Large intestine (tissue), 3 donors: Measurements from ENCODE around the gene STK10. TPM values are rescaled to one million over a fixed set of nuclear protein-coding genes. Genes with fewer than 3 reads are reported as not detected.
A peak's percentile ranks its signal among the peaks of the same experiment; 100 is the strongest.

ENCODE experiments used
- DNase-seq, 2 donors: peaks; one replicate each; pipeline versions ENCODE4 v3.0.0 to v3.0.0-alpha.2; 2013
- H3K27ac ChIP-seq: one replicate; pipeline ENCODE4 v1.5.1; 2013; ENCODE audit warnings: low read length
- H3K27me3 ChIP-seq: 2 replicates; pipeline ENCODE4 v1.6.1; 2013; ENCODE audit warnings: low read length; ENCODE audit not compliant: control insufficient read depth, insufficient read depth
- H3K36me3 ChIP-seq: 2 replicates; pipeline ENCODE4 v1.6.1; 2013; ENCODE audit warnings: low read length; ENCODE audit not compliant: control insufficient read depth, insufficient read depth
- H3K4me1 ChIP-seq: one replicate; pipeline ENCODE4 v1.6.1; 2013; ENCODE audit warnings: low read length; ENCODE audit not compliant: control insufficient read depth, insufficient read depth
- H3K4me3 ChIP-seq: one replicate; pipeline ENCODE4 v1.5.1; 2013; ENCODE audit warnings: low read length
- H3K9me3 ChIP-seq: one replicate; pipeline ENCODE4 v1.6.1; 2013; ENCODE audit warnings: mild to moderate bottlenecking, low read depth, low read length, moderate library complexity; ENCODE audit not compliant: control insufficient read depth
- WGBS: methylation state at CpG from one replicate; pipeline ENCODE4 v1.1.5; 2013; ENCODE audit warnings: low lambda C conversion rate; ENCODE audit not compliant: insufficient coverage; 5-methylcytosine and 5-hydroxymethylcytosine counted together
- polyA plus RNA-seq: library from polyadenylated mRNA; unstranded; fragments of 120-200 nt; gene quantifications from one replicate; pipeline ENCODE4 v1.2.1, GENCODE V29; 2013

The STK10 gene
- polyA plus RNA-seq, 1 donor = 10.6 TPM

DNA sequence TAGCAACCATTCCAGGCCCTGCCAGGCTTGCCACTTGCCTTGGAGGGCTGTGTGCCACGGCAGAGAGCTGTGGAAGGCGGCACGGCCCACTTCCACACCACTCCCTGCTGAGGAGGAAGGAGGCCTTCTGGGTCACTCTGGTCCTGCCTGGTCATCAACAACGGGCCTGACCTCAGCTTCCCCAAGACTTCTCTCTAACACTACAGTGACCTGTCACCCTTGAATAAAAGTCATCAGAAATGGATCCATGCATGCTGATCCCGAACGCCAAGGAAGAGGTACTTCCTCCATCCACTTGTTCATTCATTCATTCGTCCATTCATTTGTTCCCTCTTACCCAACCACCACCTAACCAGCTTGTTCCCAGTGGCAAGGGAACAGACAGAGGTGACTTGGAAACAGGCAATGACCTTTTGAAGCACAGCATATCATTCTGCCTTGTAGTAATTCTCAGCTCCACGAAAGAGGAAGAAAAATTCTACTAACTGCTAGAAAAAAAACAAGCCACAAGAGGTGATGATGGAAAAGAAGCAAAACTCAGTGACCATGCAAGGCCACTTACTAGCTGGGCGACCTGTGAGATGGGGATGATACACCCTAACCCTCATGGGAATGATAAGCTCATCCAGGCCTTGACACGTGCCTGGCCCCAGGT lies 58.6 kb downstream of the STK10 start:
- no peak for DNase-seq
- Histone ChIP-seq H3K9me3 (no peaks in the 10 kb centered on the region), H3K27me3 (no peaks in the 10 kb centered on the region), H3K4me1 (no peaks in the 10 kb centered on the region), H3K4me3 (no peak overlapping the region), H3K36me3 (peaks cover 4% of the 10 kb centered on the region), H3K27ac (no peak overlapping the region)
- WGBS = 88% methylated on average over 1 of the region's 10 CpGs

DNA sequence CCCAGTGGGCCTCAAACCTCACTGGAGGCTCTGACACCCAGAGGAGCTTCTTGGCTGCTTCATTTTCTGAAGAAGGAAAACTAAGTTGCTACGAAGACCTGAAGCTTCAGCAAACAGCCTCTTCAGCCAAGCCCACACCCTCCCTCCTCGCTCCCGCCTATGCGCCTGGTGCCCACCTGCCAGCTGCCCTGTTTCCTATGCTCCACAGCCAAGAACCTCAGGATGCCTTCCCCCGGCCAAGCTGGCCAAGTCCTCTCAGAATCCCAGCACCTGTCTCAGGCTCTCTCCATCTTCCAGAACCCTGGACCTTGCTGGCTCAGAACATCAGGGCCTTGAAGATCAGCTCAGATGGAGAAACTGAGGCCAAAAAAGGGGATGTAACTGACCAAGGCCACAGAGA lies 60.4 kb downstream of the STK10 start:
- no peak overlapping the region for H3K27ac ChIP-seq
- no peaks in the 10 kb centered on the region for H3K9me3 ChIP-seq
- no CpG with 5 or more reads among the region's 5 CpGs for WGBS
- H3K36me3 ChIP-seq = peaks cover 2% of the 10 kb centered on the region
- no peaks in the 10 kb centered on the region for H3K4me1 ChIP-seq
- DNase-seq = no peak
- no peaks in the 10 kb centered on the region for H3K27me3 ChIP-seq
- H3K4me3 ChIP-seq = no peak overlapping the region

- Histone ChIP-seq H3K36me3 (peaks cover 2% of the 10 kb centered on the region), H3K27me3 (no peaks in the 10 kb centered on the region), H3K27ac (no peak overlapping the region), H3K4me3 (no peak overlapping the region), H3K4me1 (no peaks in the 10 kb centered on the region), H3K9me3 (no peaks in the 10 kb centered on the region)
- WGBS = no CpG with 5 or more reads among the region's 4 CpGs
- DNase-seq = peak in 1 of 2 donors; percentile 58
Observed at GRCh38 chr5:172123269-172123692, 64.7 kb downstream of the STK10 start.

- no peaks in the 10 kb centered on the region for H3K4me1 ChIP-seq
- no peak overlapping the region for H3K4me3 ChIP-seq
- no peaks in the 10 kb centered on the region for H3K9me3 ChIP-seq
- no peaks in the 10 kb centered on the region for H3K27me3 ChIP-seq
- no peak for DNase-seq
- H3K36me3 ChIP-seq = peaks cover 6% of the 10 kb centered on the region
- WGBS = no CpG with 5 or more reads among the region's 12 CpGs
- no peak overlapping the region for H3K27ac ChIP-seq
Observed at GRCh38 chr5:172119921-172120688, 67.9 kb downstream of the STK10 start.

DNA sequence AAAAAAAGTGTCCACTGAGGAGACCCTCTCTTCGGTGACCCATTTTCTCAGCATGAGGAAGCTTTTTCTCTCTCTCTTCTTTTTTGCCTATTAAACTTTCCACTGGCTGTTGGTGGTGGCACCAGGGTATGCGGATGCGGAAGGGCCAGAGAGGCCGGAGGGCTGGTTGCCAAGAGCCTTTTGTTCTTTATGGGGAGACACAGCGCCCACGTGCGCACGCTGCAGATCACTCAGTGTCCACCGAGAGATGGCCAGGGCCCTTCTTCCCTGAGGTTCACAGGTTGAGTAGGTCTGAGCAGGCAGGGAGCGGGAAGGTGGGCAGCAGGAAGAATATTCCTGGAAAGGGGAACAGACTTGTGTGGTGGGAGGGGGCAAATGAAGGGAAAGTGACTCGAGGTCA lies 69.1 kb downstream of the STK10 start:
- Histone ChIP-seq H3K4me3 (no peak overlapping the region), H3K9me3 (no peaks in the 10 kb centered on the region), H3K27ac (no peak overlapping the region), H3K36me3 (peaks cover 7% of the 10 kb centered on the region), H3K4me1 (no peaks in the 10 kb centered on the region), H3K27me3 (no peaks in the 10 kb centered on the region)
- WGBS = no CpG with 5 or more reads among the region's 11 CpGs
- DNase-seq = no peak

DNA sequence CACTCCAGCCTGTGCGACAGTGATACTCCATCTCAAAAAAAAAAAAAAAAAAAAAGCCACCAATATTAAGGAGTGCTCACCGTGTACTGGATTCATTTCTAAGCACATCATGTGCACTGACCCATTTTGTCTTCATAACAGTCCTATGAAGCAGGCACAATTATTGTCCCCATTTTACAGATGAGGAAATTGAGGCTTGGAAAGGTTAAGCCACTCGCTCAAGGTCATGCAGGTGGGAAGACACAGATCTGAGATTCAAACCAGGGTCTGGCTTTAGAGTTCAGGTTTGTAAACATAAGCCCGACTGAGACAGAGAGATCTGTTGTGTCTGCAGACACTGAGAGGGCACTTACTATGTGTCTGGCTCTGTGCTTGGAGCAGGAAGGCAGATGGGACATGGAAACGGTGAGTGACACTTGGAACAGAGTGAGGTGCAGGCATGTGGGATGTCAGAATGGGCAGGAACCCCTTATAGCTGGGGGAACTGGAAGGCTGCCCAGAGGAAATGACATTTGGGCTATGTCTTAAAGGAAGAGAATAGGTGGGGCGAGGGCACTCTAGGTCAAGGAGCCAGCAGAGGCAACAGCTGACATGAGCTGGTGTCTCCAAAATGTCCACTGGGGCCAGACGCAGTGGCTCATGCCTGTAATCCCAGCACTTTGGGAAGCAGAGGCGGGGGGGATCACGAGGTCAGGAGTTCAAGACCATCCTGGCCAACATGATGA lies 69.9 kb downstream of the STK10 start:
- WGBS = 100% methylated on average over 2 of the region's 9 CpGs
- Histone ChIP-seq H3K9me3 (no peaks in the 10 kb centered on the region), H3K27ac (no peak overlapping the region), H3K27me3 (no peaks in the 10 kb centered on the region), H3K4me1 (no peaks in the 10 kb centered on the region), H3K36me3 (peaks cover 7% of the 10 kb centered on the region), H3K4me3 (no peak overlapping the region)
- DNase-seq = no peak

DNA sequence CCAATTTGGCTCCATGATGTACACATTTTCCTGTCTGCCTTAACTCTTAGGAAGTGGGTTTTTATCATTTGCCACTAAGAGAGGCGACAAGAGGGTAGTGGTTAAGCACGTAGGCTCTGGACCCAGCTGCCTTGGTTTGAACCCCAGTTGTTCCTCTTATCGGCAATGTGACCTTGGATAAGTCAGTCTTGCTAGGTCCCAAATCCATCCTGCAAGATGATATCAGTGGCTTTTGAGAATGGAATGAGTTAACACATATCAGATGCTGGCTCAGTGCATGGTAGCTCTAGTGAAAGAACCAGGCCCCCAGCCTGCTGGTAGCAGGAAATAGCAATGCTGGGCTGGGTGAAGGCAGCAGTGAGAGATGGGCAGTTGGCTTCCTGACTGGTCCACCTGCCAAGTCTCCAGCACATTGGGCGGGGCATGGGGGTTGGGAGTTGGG lies 72.5 kb downstream of the STK10 start:
- Histone ChIP-seq H3K9me3 (no peaks in the 10 kb centered on the region), H3K36me3 (peaks cover 7% of the 10 kb centered on the region), H3K27me3 (no peaks in the 10 kb centered on the region), H3K4me1 (peaks cover 8% of the 10 kb centered on the region), H3K27ac (no peak overlapping the region), H3K4me3 (no peak overlapping the region)
- no CpG with 5 or more reads among the region's 4 CpGs for WGBS
- DNase-seq = no peak

GRCh38 chr5:172114875-172115422 lies 73.1 kb downstream of the STK10 start:
- Histone ChIP-seq H3K4me3 (no peak overlapping the region), H3K9me3 (no peaks in the 10 kb centered on the region), H3K27ac (no peak overlapping the region), H3K27me3 (no peaks in the 10 kb centered on the region), H3K36me3 (peaks cover 7% of the 10 kb centered on the region), H3K4me1 (peaks cover 12% of the 10 kb centered on the region)
- 90% methylated on average over 2 of the region's 16 CpGs for WGBS
- peak in 1 of 2 donors; percentile 24 for DNase-seq

DNA sequence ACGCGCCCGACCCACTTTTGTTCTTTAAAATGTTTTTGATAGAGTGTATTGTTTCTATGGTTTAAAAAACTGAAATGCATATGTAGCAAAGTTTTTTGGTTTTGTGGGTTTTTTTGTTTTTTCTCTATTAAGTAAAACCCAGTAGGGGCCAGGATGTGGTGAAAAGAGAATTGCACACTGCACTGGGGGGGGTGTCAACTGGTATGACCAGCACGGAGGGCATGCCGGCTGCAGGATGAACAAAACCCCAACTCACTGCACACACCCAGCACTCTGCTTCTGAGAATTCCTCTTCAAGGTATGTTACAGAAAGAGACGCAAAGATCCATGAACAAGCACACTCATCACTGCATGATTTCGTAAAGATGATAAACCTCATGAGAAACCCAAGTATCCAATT lies 75.0 kb downstream of the STK10 start:
- H3K4me3 ChIP-seq = no peak overlapping the region
- no peaks in the 10 kb centered on the region for H3K27me3 ChIP-seq
- peaks cover 7% of the 10 kb centered on the region for H3K36me3 ChIP-seq
- H3K9me3 ChIP-seq = no peaks in the 10 kb centered on the region
- no peak overlapping the region for H3K27ac ChIP-seq
- peaks cover 12% of the 10 kb centered on the region for H3K4me1 ChIP-seq
- WGBS = no CpG with 5 or more reads among the region's 7 CpGs
- DNase-seq = no peak

- Histone ChIP-seq H3K4me1 (peaks cover 12% of the 10 kb centered on the region), H3K9me3 (no peaks in the 10 kb centered on the region), H3K4me3 (no peak overlapping the region), H3K27me3 (no peaks in the 10 kb centered on the region), H3K27ac (peak overlapping the region; percentile 69), H3K36me3 (peaks cover 7% of the 10 kb centered on the region)
- no peak for DNase-seq
Observed at GRCh38 chr5:172111852-172112225, 76.2 kb downstream of the STK10 start.
